Common myeloid progenitor, CD34-positive (primary cell): ENCODE measurements around the gene SUSD3.

ENCODE experiments used
- CTCF ChIA-PET: fragments of 350-600 bp; sonication (Branson Sonifier 250); formaldehyde crosslinking; loops from one replicate; lab custom pipeline; 2021; ENCODE audit warnings: antibody characterized with exemption; lab: Charles Lee
- POLR2A ChIA-PET: fragments of 350-600 bp; sonication (Branson Sonifier 250); formaldehyde crosslinking; loops from one replicate; lab custom pipeline; 2021; ENCODE audit warnings: antibody characterized with exemption; lab: Charles Lee
- DNase-seq, 3 donors: peaks; one replicate each; pipeline versions ENCODE4 v3.0.0 to v3.0.0-alpha.2; 2013
- H3K27ac ChIP-seq, 2 experiments: 1 replicate in 1 of 2; 2 replicates in 1 of 2; pipeline ENCODE4 v1.7.0; 2013; ENCODE audit warnings: inconsistent platforms in 2 of 2, low read length in 2 of 2, mild to moderate bottlenecking in 2 of 2, low read depth in 1 of 2, moderate library complexity in 1 of 2; ENCODE audit not compliant: severe bottlenecking in 2 of 2, insufficient read depth in 1 of 2, poor library complexity in 1 of 2
- H3K27me3 ChIP-seq, 5 experiments: replicated peaks in 2 of 5; 1 replicate in 3 of 5; 2 replicates in 2 of 5; pipeline versions ENCODE4 v1.6.1 to v1.7.0; 2013; ENCODE audit warnings: low read length in 4 of 5, mild to moderate bottlenecking in 2 of 5, moderate library complexity in 2 of 5, inconsistent platforms in 1 of 5; ENCODE audit not compliant: insufficient read depth in 5 of 5, control insufficient read depth in 4 of 5
- H3K36me3 ChIP-seq, 4 experiments: 1 replicate in 2 of 4; 2 replicates in 2 of 4; pipeline versions ENCODE4 v1.6.1 to v1.7.0; 2013; ENCODE audit warnings: low read length in 3 of 4, control low read depth in 1 of 4, mild to moderate bottlenecking in 1 of 4; ENCODE audit not compliant: control insufficient read depth in 4 of 4, insufficient read depth in 4 of 4
- H3K4me1 ChIP-seq, 4 experiments: 1 replicate in 3 of 4; 2 replicates in 1 of 4; pipeline versions ENCODE4 v1.6.1 to v1.7.1; 2013; ENCODE audit warnings: low read length in 3 of 4, mild to moderate bottlenecking in 3 of 4, control low read depth in 1 of 4, inconsistent platforms in 1 of 4, moderate library complexity in 1 of 4; ENCODE audit not compliant: control insufficient read depth in 4 of 4, insufficient read depth in 4 of 4; ENCODE audit errors: control extremely low read depth in 1 of 4
- H3K4me3 ChIP-seq, 7 experiments: 1 replicate in 4 of 7; 2 replicates in 3 of 7; pipeline versions ENCODE4 v1.5.1 to v1.7.0; 2013; ENCODE audit warnings: mild to moderate bottlenecking in 7 of 7, low read length in 6 of 7, moderate library complexity in 6 of 7, inconsistent platforms in 2 of 7, low read depth in 2 of 7, control low read depth in 1 of 7; ENCODE audit not compliant: insufficient read depth in 4 of 7, control insufficient read depth in 1 of 7; ENCODE audit errors: extremely low read depth in 1 of 7
- H3K9me3 ChIP-seq, 5 experiments: 1 replicate in 4 of 5; 2 replicates in 1 of 5; pipeline versions ENCODE4 v1.6.1 to v1.7.1; 2013; ENCODE audit warnings: low read length in 4 of 5, mild to moderate bottlenecking in 2 of 5, inconsistent platforms in 1 of 5, low read depth in 1 of 5, moderate library complexity in 1 of 5; ENCODE audit not compliant: control insufficient read depth in 4 of 5, insufficient read depth in 2 of 5; ENCODE audit errors: control extremely low read depth in 1 of 5
- WGBS: methylation state at CpG from one replicate; pipeline ENCODE4 v1.1.5; 2013; ENCODE audit not compliant: insufficient coverage; 5-methylcytosine and 5-hydroxymethylcytosine counted together

SUSD3 gene

GRCh38 chr9:93121316-93122241 lies 63.1 kb downstream of the SUSD3 start:
- peaks cover 0 to 28% (median 16%) of the 10 kb centered on the region in 4 experiments for H3K36me3 ChIP-seq
- peaks cover 0 to 50% (median 48%) of the 10 kb centered on the region in 4 experiments for H3K4me1 ChIP-seq
- no peak for DNase-seq
- no peaks in the 10 kb centered on the region for H3K27me3 ChIP-seq
- H3K4me3 ChIP-seq = no peak overlapping the region
- WGBS = 95% methylated on average over 18 of the region's 20 CpGs
- POLR2A ChIA-PET = interaction anchor here (1.9 to 2.0 kb wide), 2 partner anchors 9 to 12 kb away, joined by 6 to 9 read pairs; partner anchors contain the start of gene NINJ1
- H3K9me3 ChIP-seq = no peaks in the 10 kb centered on the region
- CTCF ChIA-PET = interaction anchor here (1.1 to 7.6 kb wide), 5 partner anchors 8 to 18 kb away, joined by 3 to 76 read pairs (median 8); partner anchors contain the start of gene NINJ1
- peak overlapping the region in 1 of 2 experiments; percentile 49 for H3K27ac ChIP-seq

DNA sequence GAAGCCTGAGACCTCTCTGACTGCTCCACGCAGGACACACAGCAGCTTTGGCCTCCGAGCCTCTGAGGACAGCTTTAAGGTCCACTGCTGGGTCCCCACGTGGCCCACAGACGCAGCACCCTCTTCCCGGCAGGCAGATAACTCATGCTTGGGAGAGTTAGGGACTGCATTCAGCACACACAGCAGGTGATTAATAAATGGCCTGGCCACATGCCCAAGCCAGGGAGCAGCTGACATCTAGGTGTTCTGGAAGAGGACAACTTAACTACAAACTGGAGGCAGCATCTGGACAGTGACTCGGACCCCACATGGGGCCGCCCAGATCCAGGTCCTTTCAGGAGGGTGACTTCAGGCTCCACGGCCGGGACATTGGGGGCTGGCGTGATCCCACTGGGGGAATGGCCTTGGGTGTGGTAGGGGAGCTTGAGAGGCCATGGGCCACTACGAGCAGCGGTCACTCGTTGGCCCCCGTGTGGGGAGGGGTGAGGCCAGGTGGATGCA lies 64.3 kb downstream of the SUSD3 start:
- DNase-seq = no peak
- Histone ChIP-seq H3K27ac (no peak overlapping the region), H3K4me1 (peaks cover 0 to 60% (median 58%) of the 10 kb centered on the region in 4 experiments), H3K36me3 (peaks cover 0 to 28% (median 16%) of the 10 kb centered on the region in 4 experiments), H3K9me3 (no peaks in the 10 kb centered on the region), H3K27me3 (no peaks in the 10 kb centered on the region), H3K4me3 (no peak overlapping the region)
- 95% methylated on average over 10 of the region's 14 CpGs for WGBS
- POLR2A ChIA-PET = interaction anchor here (0.7 kb wide), 1 partner anchor 57 kb away, joined by 3 read pairs; no protein-coding TSS in a partner anchor
- CTCF ChIA-PET = interaction anchor here (0.9 to 7.6 kb wide), 3 partner anchors 9 to 15 kb away, joined by 4 to 76 read pairs (median 8); partner anchors contain the start of gene NINJ1

GRCh38 chr9:93123561-93124283 lies 65.2 kb downstream of the SUSD3 start:
- no peak overlapping the region for H3K27ac ChIP-seq
- peaks cover 0 to 28% (median 16%) of the 10 kb centered on the region in 4 experiments for H3K36me3 ChIP-seq
- CTCF ChIA-PET = interaction anchor here (0.6 to 3.0 kb wide), 3 partner anchors 11 to 841 kb away, joined by 3 to 8 read pairs (median 3); partner anchors contain the start of gene NINJ1
- DNase-seq = no peak
- peaks cover 0 to 64% (median 63%) of the 10 kb centered on the region in 4 experiments for H3K4me1 ChIP-seq
- POLR2A ChIA-PET = no interaction called here
- H3K9me3 ChIP-seq = no peaks in the 10 kb centered on the region
- WGBS = 79% methylated on average over 12 of the region's 14 CpGs
- no peak overlapping the region for H3K4me3 ChIP-seq
- H3K27me3 ChIP-seq = no peaks in the 10 kb centered on the region

DNA sequence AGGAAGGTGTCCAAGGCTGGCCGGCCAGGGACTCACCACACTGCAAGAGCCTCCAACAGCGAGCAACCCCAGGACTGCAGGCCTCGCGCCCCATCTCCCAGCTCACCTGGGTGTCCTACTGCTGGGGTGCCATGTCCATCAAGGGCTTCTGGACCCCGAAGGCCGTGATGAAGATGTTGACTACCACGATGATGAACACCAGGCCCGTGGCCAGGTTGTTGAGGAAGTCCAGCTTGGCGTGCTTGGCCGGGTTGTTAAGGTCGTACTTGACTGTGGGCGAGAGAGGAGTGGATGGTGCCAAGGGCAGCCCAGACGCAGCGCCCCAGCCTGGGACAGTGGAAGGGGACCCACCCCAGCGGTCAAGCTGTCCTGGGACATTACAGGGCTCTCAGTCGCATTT lies 66.3 kb downstream of the SUSD3 start:
- 96% methylated on average over 16 of the region's 16 CpGs for WGBS
- Histone ChIP-seq H3K9me3 (no peaks in the 10 kb centered on the region), H3K36me3 (peaks cover 0 to 28% (median 16%) of the 10 kb centered on the region in 4 experiments), H3K27me3 (no peaks in the 10 kb centered on the region), H3K4me3 (no peak overlapping the region), H3K27ac (no peak overlapping the region), H3K4me1 (peaks cover 0 to 64% (median 55%) of the 10 kb centered on the region in 4 experiments)
- CTCF ChIA-PET = interaction anchor here (1.0 to 2.2 kb wide), 7 partner anchors 9 to 69 kb away, joined by 3 to 9 read pairs (median 3); partner anchors contain the start of gene NINJ1
- POLR2A ChIA-PET = no interaction called here
- no peak for DNase-seq

DNA sequence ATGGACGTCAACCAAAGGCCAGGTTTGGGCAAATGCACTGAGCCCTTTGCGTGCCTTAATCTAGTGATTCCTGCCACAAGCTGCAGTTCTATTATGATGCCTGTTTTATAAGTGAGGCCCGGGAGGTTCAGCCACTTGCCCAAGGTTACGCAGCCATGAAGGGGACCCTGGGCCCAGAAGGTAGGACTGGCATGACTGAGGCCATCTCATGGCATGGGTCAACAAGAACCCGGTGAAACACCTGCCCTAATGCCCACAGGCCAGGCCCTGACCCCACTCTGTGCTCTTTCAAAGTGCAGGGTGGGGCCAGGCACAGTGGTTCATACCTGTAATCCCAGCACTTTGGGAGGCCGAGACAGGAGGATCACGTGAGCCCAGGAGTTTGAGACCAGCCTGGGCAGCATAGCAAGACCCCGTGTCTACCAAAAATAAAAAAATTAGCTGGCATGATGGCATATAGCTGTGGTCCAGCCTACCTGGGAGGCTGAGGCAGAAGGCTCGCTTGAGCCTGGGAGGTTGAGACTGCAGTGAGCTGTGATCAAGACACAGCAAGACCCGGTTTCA lies 66.9 kb downstream of the SUSD3 start:
- H3K9me3 ChIP-seq = no peaks in the 10 kb centered on the region
- no peak overlapping the region for H3K4me3 ChIP-seq
- ChIA-PET CTCF (interaction anchor here (0.6 to 2.2 kb wide), 8 partner anchors 8 to 440 kb away, joined by 3 to 9 read pairs (median 4); partner anchors contain the start of gene NINJ1), POLR2A (no interaction called here)
- H3K27ac ChIP-seq = no peak overlapping the region
- peaks cover 0 to 64% (median 53%) of the 10 kb centered on the region in 4 experiments for H3K4me1 ChIP-seq
- no peak for DNase-seq
- peaks cover 0 to 28% (median 16%) of the 10 kb centered on the region in 4 experiments for H3K36me3 ChIP-seq
- 96% methylated on average over 10 of the region's 10 CpGs for WGBS
- H3K27me3 ChIP-seq = no peaks in the 10 kb centered on the region

DNA sequence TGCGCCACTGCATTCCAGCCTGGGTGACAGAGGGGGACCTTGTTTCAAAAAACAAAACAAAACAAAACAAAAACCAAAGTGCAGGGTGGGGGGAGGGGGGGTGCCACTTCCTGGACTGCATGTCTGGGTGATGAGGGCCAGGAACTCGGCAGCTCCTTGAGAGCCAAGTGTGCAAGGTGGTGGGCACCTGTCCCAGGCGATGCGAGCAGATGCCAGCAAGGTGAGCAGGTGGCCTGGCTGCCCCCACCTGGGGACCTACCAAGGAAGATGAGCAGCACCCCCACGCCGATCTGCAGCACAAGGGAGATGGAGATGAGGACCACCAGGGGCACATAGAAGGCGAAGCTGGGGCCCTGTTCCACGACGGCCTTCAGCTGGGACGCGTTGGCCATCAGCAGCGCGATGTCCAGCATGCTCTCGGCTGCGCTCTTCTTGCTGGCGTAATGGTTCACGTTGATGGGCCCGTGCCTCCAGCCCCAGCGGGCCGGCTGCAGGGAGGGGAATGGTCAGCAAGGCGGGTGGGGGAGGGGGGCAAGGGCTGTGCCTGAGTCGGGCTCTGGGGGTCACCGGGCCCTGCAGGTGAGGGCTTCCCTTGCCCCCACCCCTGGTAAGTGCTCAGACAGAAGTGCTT lies 67.8 kb downstream of the SUSD3 start:
- CTCF ChIA-PET = interaction anchor here (1.1 to 2.2 kb wide), 7 partner anchors 10 to 70 kb away, joined by 3 to 9 read pairs (median 4); no protein-coding TSS in a partner anchor
- 88% methylated on average over 16 of the region's 23 CpGs for WGBS

More for the DNA sequence above, 67.8 kb downstream of the SUSD3 start:
- H3K4me3 ChIP-seq = no peak overlapping the region
- no peaks in the 10 kb centered on the region for H3K27me3 ChIP-seq
- peaks cover 0 to 64% (median 53%) of the 10 kb centered on the region in 4 experiments for H3K4me1 ChIP-seq
- no peaks in the 10 kb centered on the region for H3K9me3 ChIP-seq
- H3K36me3 ChIP-seq = peaks cover 0 to 25% (median 16%) of the 10 kb centered on the region in 4 experiments
- no peak for DNase-seq
- no peak overlapping the region for H3K27ac ChIP-seq
- POLR2A ChIA-PET = no interaction called here
